Measurements from ENCODE around the gene RDM1. TPM values are rescaled to one million over a fixed set of nuclear protein-coding genes. Genes with fewer than 3 reads are reported as not detected.

The RDM1 gene
- total RNA-seq, 4 donors from 2014 or later, result not detected

- Histone ChIP-seq H3K4me3 (no peak within 1 kb of the TSS), H3K9me3 (no peaks in the 10 kb centered on the region), H3K27ac (replicated peaks in 1 of 4) (no peak within 1 kb of the TSS), H3K36me3 (no peaks in the 10 kb centered on the region), H3K4me1 (no peaks in the 10 kb centered on the region), H3K27me3 (no peaks in the 10 kb centered on the region)
- WGBS, result 73% methylated on average over 11 of the region's 11 CpGs
- TF ChIP-seq POLR2AphosphoS5 (IDR thresholded peaks at IDR 0.05), result no peak
- TF ChIP-seq POLR2A (IDR thresholded peaks at IDR 0.05; ENCODE audit: low read depth), result no peak
- TF ChIP-seq EP300 (IDR thresholded peaks at IDR 0.05), result no peak
- no peak for TF ChIP-seq CTCF (IDR thresholded peaks at IDR 0.05)
- intact Hi-C loops (cut with DNase I), result no loop called here
- DNase-seq (ENCODE audit: extremely low spot score), result no peak
Measured at GRCh38 chr17:35879773-35880654, 50.6 kb downstream of the RDM1 start, which contains the start of gene CCL5. CCL5 (minus strand) TSS chr17:35880360.

DNA sequence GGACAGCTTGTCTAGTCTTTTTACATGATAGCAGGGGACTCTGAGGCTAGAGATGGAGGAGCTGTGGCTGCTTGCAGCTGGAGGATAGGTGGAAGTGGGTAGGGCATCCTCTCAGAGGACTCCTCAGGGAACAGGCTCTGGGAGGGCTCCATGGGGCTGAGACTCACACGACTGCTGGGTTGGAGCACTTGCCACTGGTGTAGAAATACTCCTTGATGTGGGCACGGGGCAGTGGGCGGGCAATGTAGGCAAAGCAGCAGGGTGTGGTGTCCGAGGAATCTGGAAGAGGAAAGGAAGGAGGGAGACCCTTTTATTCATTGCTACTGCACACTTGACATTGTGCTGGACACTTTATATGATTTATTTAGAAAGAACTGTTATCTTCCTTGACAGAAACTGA lies 52.2 kb downstream of the RDM1 start:
- no peak overlapping the region for H3K4me3 ChIP-seq
- DNase-seq (ENCODE audit: extremely low spot score), result no peak
- no peaks in the 10 kb centered on the region for H3K27me3 ChIP-seq
- WGBS, result 74% methylated on average over 4 of the region's 4 CpGs
- H3K36me3 ChIP-seq, result no peaks in the 10 kb centered on the region
- intact Hi-C loops (cut with DNase I), result no loop called here
- no peaks in the 10 kb centered on the region for H3K4me1 ChIP-seq
- no peaks in the 10 kb centered on the region for H3K9me3 ChIP-seq
- no peak for TF ChIP-seq CTCF (IDR thresholded peaks at IDR 0.05)
- no peak overlapping the region for H3K27ac ChIP-seq (replicated peaks in 1 of 4)

DNA sequence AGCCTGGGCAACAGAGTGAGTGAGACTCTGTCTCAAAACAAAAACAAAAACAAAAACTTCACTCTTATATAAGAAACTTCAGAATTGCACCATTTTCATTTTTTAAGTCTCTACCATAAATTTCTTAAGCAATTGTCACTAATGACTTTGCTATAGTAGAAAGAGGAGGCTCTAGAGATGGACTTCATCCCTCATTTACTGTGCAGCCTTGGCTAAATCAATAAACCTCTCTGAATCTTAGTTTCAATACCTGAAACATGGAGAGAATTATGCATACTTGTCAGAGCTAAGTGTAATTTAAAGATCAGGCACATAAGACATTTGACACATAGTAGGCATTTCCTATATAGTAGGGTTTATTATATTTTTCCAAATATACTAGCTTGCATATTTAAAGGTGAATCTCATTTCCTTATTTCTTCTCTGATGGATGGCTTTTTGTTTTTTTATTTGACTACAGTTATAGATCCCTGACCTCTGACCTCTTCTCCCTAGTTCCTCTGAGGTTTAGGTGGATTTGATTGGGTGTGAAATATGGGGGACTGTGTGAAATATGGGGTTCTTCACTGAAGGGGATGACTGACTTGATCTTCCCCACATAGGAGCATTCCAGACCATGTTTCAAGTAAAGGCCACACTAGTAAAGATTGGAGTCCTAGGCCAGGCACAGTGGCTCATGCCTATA lies 53.1 kb downstream of the RDM1 start:
- no peak for DNase-seq (ENCODE audit: extremely low spot score)
- TF ChIP-seq EP300 (IDR thresholded peaks at IDR 0.05), result no peak
- TF ChIP-seq POLR2A (IDR thresholded peaks at IDR 0.05; ENCODE audit: low read depth), result no peak
- TF ChIP-seq CTCF (IDR thresholded peaks at IDR 0.05), result no peak
- no peak for TF ChIP-seq POLR2AphosphoS5 (IDR thresholded peaks at IDR 0.05)
- Histone ChIP-seq H3K4me3 (no peak overlapping the region), H3K4me1 (no peaks in the 10 kb centered on the region), H3K27ac (replicated peaks in 1 of 4) (no peak overlapping the region), H3K9me3 (no peaks in the 10 kb centered on the region), H3K27me3 (no peaks in the 10 kb centered on the region), H3K36me3 (no peaks in the 10 kb centered on the region)
- intact Hi-C loops (cut with DNase I), result no loop called here

DNA sequence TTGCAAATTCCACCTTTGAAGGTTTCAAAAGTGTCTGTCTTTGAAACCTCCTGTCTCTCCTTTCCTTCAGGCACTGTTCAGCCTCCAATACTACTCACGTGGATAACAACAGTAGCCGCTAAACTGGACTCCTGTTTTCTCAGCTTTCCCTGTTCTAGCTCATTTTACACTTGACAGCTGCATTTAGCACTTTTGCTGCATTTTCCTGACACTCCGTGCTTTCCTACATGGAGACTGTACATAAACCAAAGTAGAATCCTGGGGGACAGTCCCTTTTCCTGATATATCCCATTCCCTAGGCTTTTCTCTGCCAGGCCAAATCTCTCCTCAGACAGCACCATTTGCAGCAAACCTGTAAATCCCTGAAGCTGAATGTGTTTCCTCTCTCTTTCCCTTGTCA lies 54.0 kb downstream of the RDM1 start:
- Histone ChIP-seq H3K4me1 (no peaks in the 10 kb centered on the region), H3K4me3 (no peak overlapping the region), H3K9me3 (no peaks in the 10 kb centered on the region), H3K27me3 (no peaks in the 10 kb centered on the region), H3K27ac (replicated peaks in 1 of 4) (no peak overlapping the region), H3K36me3 (no peaks in the 10 kb centered on the region)
- intact Hi-C loops (cut with DNase I), result no loop called here
- TF ChIP-seq POLR2A (IDR thresholded peaks at IDR 0.05; ENCODE audit: low read depth) (no peak), POLR2AphosphoS5 (IDR thresholded peaks at IDR 0.05) (no peak), CTCF (IDR thresholded peaks at IDR 0.05) (no peak), EP300 (IDR thresholded peaks at IDR 0.05) (no peak)
- WGBS, result 82% methylated on average over 3 of the region's 3 CpGs
- no peak for DNase-seq (ENCODE audit: extremely low spot score)
